Cardiac muscle cell (in vitro differentiated cells and primary cell): Measurements from ENCODE around the gene MAP2K7. TPM values are rescaled to one million over a fixed set of nuclear protein-coding genes. Genes with fewer than 3 reads are reported as not detected.

Experiments used
- DNase-seq, 2 donors: peaks; one replicate each; pipeline versions ENCODE4 v3.0.0 to v3.0.0-alpha.2; 2010 to 2017; ENCODE audit warnings: low read depth in 1 of 2, low spot score in 1 of 2
- H3K27ac ChIP-seq: fragments of 200-600 bp; sonication (generic); 2 replicates; pipeline ENCODE4 v1.5.1; 2016
- H3K27me3 ChIP-seq: fragments of 200-600 bp; sonication (generic); 2 replicates; pipeline ENCODE4 v1.6.0; 2016; ENCODE audit warnings: control low read depth
- H3K36me3 ChIP-seq: fragments of 200-600 bp; sonication (generic); 2 replicates; pipeline ENCODE4 v1.5.1; 2016; ENCODE audit warnings: control low read depth
- H3K4me1 ChIP-seq: fragments of 200-600 bp; sonication (generic); 2 replicates; pipeline ENCODE4 v1.8.1; 2017; ENCODE audit warnings: low read depth, mild to moderate bottlenecking, mixed run types
- H3K4me3 ChIP-seq: fragments of 200-600 bp; sonication (generic); 2 replicates; pipeline ENCODE4 v1.5.1; 2016; ENCODE audit warnings: mild to moderate bottlenecking
- H3K9me3 ChIP-seq: fragments of 200-600 bp; sonication (generic); 2 replicates; pipeline ENCODE4 v1.5.1; 2017; ENCODE audit warnings: low read depth, mild to moderate bottlenecking, control low read depth
- CTCF ChIP-seq: IDR thresholded peaks from 2 replicates; pipeline ENCODE4 v1.5.1; 2012; ENCODE audit warnings: low read depth, mild to moderate bottlenecking, low read length
- polyA plus RNA-seq: library from polyadenylated mRNA; unstranded; fragments of >200 nt; fragmentation: Nextera tagmentation; extraction: Ambion mirVana; gene quantifications from 2 replicates; pipeline ENCODE4 v1.2.1, GENCODE V29; 2016
- total RNA-seq: library from RNA; depleted of rRNA; stranded (reverse); fragments of >200 nt; gene quantifications from 2 replicates; pipeline ENCODE4 v1.2.3, GENCODE V29; 2016

The MAP2K7 gene
- total and polyA plus RNA-seq, 2 experiments from 2014 or later, result 12.4 to 24.1 TPM

DNA sequence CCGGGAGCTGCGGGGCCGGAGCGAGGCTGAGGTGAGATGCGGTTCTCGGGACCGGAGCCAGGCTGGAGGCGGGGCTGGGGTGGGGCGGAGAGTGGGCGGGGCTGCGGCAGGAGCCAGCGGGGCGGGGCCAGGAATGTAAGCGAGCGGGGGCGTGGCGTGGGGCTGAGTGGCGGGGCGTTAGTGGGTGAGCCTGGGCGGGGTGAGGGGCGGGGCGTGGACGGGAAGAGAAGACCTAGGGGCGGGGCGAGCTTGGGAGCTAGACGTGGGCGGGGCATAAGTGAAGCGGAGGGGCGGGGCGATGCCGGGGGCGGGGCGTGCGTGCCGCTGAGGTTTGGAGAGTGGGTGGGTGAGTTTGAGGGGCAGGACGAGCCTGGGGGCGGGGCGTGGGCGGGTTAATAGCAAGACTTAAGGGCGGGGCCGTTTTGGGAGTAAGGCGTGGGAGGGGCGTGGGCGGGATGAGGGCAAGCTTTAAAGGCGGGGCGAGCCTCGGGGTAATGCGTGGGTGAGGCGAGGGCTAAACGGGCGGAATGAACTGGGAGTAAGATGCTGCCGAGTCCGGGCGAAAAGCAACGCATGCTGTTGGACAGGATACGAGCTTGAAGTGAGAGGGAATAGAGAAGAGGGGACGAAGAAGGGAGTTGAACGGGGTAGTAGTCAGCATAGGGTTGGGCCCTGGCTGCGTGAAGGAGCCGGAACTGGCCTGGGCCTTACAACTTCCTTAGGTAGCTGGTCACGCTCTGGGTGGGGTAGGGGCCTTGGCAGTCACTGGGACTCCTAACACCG, 17.0 kb downstream of the MAP2K7 start:
- Histone ChIP-seq H3K9me3 (no peaks in the 10 kb centered on the region), H3K4me1 (peaks cover 5% of the 10 kb centered on the region), H3K36me3 (no peaks in the 10 kb centered on the region), H3K27ac (peak overlapping the region; percentile 73), H3K4me3 (peak overlapping the region; percentile 49), H3K27me3 (peaks cover 31% of the 10 kb centered on the region)
- TF ChIP-seq CTCF, result no peak
- peak; percentile 99 to 100 for DNase-seq

- Histone ChIP-seq H3K27me3 (peaks cover 24% of the 10 kb centered on the region), H3K4me3 (peak overlapping the region; percentile 18), H3K36me3 (no peaks in the 10 kb centered on the region), H3K27ac (peak overlapping the region; percentile 40), H3K4me1 (peaks cover 8% of the 10 kb centered on the region), H3K9me3 (no peaks in the 10 kb centered on the region)
- no peak for TF ChIP-seq CTCF
- no peak for DNase-seq
Measured at GRCh38 chr19:7921302-7921966, 17.8 kb downstream of the MAP2K7 start.

DNA sequence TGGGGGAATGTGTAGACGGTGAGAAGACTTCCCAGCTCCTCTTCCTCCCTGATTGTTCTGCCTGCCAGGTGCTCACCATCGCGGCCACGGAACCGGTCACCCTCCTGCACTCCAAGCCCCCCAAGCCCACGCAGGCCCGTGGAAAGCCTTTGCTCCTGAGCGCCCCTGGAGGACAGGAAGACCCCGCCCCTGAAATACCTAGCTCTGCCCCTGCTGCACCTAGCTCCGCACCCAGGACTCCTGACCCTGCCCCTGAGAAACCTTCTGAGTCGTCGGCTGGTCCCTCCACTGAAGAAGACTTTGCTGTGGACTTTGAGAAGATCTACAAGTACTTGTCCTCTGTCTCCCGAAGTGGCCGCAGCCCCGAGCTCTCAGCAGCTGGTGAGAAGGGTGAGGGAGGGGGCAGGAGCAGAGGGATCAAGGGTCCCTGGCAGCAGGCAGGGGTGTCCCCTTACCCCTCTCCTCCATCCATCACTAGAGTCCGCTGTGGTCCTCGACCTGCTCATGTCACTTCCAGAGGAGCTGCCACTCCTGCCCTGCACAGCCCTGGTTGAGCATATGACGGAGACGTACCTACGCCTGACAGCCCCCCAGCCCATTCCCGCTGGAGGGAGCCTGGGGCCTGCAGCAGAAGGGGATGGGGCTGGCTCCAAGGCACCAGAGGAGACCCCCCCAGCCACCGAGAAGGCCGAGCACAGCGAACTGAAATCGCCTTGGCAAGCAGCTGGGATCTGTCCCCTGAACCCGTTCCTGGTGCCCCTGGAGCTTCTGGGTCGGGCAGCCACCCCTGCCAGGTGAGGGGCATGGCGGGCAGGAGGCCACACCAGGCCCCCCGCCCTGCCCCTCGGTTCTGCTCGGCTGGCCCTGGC, 18.5 kb downstream of the MAP2K7 start:
- Histone ChIP-seq H3K4me3 (no peak overlapping the region), H3K4me1 (peaks cover 9% of the 10 kb centered on the region), H3K27ac (no peak overlapping the region), H3K36me3 (no peaks in the 10 kb centered on the region), H3K27me3 (peaks cover 16% of the 10 kb centered on the region), H3K9me3 (no peaks in the 10 kb centered on the region)
- TF ChIP-seq CTCF, result no peak
- DNase-seq, result no peak

DNA sequence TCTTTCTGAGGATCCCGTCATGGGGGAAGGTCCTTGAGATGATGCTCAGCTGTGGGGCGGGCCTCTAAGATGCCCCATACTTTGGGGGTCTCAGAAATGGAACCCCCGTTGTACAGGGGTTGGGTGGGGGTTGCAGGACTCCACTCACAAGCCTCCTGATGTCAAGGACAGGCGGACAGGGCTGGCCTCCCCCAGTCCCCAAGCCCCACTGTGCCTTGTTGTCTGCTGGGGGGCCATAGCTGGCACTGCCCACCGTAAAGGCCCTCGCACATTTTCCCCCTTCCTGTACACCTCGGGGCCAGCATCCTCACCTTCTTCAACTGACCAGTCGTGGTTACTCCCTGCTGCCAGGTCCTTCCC, 19.1 kb downstream of the MAP2K7 start:
- no peak overlapping the region for H3K4me3 ChIP-seq
- no peak overlapping the region for H3K27ac ChIP-seq
- no peak for DNase-seq
- TF ChIP-seq CTCF, result no peak
- no peaks in the 10 kb centered on the region for H3K36me3 ChIP-seq
- peaks cover 10% of the 10 kb centered on the region for H3K27me3 ChIP-seq
- no peaks in the 10 kb centered on the region for H3K9me3 ChIP-seq
- H3K4me1 ChIP-seq, result peaks cover 4% of the 10 kb centered on the region

DNA sequence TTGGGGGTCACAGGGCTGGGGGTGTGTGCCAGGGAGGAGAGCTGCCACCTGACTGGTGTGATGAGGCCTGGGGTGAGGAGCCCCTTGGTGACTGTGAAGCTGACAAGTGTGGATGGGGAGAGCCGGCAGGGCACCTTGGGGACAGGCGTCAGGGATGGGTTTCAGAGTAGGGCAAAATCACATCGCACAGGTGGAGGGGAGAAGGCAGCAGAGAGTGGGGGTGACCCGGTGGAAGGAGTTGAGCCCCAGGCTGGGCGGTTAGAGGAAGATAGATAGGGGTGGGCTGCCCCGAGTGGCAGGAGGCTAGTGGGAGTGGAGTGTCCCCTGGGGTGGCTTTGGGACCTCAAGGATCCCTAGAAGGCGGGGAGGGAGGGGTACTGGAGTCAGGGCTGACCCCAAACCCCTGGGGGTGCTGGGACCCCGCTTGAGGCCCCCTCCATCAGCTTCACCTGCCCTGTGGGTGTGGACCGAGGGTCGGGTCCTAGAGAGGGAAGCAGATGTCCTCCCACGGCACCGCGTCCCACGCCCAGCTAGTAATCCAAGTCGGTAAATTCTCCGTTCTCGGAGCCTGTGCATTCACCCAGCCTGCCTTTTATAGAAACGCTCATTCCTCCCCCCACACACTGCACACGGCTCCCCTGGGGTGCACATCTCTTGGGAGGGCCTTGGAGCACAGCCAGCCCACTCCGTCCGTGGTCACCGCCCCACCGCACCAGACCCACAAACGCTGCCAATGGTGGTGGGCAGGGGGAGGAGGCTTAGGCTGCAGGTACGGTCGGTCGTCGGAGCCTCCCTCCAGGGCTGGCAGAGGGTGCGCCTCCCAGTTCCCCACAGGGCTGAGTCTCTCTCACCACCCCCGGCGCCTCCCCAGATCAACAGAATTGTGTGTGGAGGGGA, 19.9 kb downstream of the MAP2K7 start:
- no peak overlapping the region for H3K27ac ChIP-seq
- no peak overlapping the region for H3K4me3 ChIP-seq
- no peak for TF ChIP-seq CTCF
- peaks cover 3% of the 10 kb centered on the region for H3K27me3 ChIP-seq
- no peak for DNase-seq
- H3K9me3 ChIP-seq, result no peaks in the 10 kb centered on the region
- peaks cover 4% of the 10 kb centered on the region for H3K4me1 ChIP-seq
- no peaks in the 10 kb centered on the region for H3K36me3 ChIP-seq
